ENCODE measurements around the gene MACC1.
"Not testable (repeated sequence)": the region's sequence is repeated elsewhere in the genome, so short reads cannot be mapped to it uniquely, and the experiment has no call there.

The MACC1 gene

DNA sequence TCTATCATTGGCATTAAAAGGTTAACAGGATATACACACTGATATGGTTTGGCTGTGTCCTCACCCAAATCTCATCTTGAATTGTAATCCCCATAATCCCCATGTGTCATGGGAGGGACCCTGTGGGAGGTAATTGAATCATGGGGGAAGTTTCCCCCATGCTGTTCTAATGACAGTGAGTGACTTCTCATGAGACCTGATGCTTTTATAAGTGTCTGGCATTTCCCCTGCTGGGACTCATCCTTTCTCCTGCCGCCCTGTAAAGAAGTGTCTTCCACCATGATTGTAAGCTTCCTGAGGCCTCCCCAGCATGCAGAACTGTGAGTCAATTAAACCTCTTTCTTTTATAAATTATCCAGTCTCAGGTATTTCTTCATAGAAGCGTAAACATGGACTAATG lies 9.4 kb downstream of the MACC1 start:
- DNase-seq (ENCODE audit: low read depth): not testable (repeated sequence)

DNA sequence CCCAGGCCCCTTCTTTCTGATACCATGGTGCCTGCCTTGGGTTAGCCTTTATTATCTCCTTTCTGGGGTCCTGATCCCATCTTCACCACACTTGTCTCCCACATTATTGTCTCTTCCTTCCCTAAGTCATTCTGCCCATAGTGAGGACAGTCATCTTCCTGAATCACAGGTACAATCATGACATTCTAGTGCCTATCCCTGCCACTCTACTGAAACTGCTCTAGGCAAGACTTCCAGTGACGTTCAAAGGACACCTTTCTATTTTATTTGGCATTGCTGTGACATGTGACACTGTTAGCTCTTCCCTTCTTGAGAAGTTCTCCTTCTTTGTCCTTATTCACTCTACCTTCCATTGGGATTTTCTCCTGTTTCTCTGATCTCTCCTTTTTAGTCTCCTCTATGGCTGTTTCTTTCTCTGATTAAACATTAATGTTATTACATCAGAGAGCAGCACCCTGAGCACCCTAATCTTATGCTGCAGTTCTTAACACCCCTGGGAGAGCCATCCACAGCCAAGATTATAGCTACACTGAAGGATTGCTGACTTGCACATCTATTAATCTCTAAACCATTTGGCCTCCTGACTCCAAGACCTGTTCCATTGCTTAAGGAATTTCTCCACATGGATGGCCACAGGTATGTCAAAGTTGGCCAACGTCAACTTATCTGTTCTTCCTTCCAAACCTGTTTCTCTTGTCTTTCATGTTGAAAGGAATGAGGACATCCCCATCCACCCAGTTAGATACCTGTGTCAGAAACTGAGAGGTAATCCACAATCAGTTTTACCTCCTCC lies 10.9 kb downstream of the MACC1 start:
- no peak for DNase-seq (ENCODE audit: low read depth)

DNA sequence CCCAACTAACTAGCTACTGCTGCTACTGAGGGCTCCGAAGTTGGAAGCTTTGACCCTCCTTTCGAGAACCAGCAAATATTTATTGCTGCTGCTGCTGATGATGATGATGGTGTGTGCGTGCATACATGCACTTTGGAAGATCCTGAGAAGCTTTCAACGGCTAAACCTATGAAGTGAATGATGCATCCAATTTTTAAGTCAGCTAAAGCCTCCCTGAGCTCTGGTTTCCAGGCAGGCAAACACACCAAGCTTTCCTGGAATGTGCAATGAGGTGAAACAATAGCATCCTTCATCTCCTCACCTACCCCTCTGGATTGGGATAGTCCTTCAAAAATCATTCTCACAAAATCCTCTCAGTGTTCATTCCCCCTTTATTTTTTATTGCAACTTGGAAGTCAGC lies 13.9 kb downstream of the MACC1 start:
- DNase-seq (ENCODE audit: low read depth): no peak

DNA sequence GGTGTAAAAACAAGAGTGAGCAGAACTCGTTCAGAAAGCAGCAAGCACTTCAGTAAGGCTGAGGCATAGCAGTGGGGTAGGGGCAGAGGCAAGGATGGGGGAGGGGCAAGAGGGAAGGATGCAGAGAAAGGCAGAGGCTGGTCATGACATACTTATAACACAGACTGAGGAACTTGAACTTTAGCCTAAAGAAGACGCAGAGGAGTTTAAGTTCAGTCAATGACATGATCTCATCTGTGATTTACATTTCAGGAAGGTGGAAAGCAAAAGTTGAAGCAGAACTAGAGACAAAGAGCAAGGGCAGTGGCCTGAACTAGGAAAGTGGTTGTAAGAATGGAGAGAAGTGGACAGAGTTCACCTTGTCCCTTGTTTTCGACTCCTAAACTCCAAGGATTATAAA lies 15.8 kb downstream of the MACC1 start:
- no peak for DNase-seq (ENCODE audit: low read depth)

DNA sequence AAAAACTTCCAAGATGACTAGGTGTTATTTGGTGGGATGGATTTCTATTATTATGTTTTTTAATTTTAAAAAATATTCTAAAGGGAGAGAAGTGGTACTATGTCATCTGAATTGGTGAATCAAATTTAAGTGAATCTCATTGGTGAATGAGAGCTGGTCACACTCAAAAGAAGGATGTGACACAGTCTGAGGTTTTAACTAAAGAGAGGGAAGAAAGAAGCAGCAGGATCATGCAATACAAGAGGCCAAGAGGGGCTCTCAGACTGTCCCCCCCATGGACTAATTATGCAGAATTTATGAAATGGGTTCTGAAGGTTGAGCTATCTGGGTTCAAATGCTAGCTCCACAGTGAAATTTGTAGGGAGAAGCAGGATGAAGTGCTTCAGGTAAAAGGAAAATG lies 16.2 kb downstream of the MACC1 start:
- DNase-seq (ENCODE audit: low read depth): no peak

DNA sequence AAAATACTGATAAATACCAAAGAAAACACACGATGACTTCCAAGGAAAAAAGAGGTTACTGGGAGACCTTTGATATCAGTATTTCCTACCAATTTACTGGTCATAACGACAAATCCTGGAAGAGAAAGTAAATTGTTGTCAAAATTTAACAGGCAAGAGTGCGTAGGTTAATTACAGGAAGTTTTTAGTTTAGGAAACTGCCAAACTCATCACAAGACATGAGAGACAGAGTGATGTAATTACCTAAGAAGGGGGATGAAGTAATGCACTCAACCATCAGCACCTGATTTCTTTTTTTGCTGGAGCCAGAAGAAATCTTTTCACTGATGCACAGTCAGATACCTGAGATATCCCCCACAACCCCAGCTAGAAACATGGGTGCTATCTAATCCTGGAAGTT lies 16.8 kb downstream of the MACC1 start:
- DNase-seq (ENCODE audit: low read depth): no peak

DNA sequence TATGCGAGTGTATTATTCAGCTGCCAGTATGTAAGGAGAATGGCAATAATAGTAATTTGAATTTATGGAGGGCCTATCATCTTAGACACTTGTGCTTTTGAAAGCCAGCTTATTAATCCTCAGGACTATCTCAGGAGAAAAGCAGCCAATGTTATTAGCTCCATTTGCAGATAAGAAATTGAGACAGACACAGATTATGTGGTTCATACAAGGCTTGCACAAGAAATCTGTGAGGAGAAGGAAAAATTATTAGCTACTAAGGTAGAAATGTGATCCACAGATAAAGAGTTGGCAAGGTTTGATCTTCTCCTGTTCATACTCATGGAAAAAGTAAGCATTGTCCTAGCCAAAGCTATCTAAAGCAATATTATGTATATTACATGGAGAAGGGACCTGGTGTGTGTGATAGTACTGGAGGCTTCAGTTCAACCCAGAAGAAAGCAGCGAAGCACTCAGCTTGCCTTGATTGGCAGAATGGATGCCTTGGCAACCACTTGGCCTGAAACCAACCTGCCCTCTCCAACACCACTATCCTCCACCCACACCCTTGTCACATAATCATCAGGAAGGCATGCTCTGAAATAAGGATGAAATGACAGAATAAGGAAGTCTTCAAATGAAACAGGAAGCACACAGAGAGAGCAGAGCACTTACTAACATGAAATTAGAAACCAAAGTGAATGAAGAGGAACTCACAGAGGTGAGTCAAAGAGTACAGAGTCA lies 18.0 kb downstream of the MACC1 start:
- no peak for DNase-seq (ENCODE audit: low read depth)

DNA sequence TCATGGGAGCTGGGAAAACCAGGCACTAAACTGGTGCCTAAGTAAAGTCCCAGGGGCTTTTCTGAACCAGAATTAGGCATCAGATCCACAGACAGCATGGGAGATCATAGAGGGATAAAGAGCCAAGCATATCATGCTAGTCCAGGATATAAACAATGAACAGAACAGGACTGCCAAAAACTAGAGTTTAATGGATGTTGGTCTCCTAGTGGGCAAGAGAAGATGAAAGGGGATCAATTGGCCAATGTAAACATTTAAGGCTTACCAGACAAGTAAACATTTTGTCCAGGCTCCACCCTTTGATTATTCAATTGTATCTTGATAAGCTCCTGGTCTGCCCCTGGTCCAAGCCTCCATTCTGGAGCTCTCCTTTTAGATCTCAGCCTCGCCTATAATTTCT lies 18.9 kb downstream of the MACC1 start:
- DNase-seq (ENCODE audit: low read depth): no peak

DNA sequence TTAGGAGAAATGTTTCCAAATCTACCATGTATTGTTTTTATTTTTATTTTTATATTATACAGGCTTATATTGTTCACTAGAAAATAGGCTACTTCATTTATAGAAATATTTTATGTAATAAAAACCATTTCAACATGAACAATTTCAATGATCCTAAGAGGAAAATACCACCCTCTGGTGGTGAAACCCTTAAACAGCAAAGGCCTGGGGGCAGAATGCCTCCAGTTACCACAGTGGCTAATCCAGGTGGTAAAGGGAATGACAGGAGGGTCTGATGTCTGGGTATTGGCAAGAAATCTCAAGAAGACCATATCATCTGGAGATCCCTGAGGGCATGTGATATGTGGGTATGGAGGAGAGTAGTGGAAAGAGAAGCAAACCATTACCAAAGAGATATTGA lies 19.3 kb downstream of the MACC1 start:
- no peak for DNase-seq (ENCODE audit: low read depth)

DNA sequence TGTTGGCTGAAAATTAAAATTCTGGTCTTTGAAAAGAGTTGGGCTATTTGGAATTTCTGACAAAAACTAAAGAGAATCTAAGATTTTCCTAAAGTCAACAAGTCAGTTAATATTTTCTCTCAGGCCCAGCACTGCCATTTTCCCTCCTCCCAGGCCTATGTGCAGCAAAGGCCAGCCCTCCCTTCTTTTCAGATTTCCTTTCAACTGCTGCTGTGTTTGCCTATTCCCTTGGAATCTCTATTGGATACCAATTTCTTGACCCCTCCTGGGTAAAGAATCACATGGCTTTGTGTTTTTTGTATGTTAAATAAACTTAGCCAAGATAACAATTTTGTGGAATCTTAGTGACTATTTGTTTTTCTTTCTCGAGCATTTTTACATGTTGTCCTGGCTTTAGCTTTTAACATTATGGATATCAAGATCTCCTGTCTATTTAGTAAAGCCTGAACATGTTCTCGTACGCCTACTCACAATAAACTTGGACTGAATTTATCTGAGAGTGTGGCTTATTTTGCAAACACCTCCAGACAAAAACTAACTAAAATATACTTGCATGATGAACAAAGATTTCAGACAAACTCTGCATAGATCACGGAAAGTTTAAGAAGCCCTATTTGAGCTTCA lies 19.9 kb downstream of the MACC1 start:
- DNase-seq (ENCODE audit: low read depth): no peak

DNA sequence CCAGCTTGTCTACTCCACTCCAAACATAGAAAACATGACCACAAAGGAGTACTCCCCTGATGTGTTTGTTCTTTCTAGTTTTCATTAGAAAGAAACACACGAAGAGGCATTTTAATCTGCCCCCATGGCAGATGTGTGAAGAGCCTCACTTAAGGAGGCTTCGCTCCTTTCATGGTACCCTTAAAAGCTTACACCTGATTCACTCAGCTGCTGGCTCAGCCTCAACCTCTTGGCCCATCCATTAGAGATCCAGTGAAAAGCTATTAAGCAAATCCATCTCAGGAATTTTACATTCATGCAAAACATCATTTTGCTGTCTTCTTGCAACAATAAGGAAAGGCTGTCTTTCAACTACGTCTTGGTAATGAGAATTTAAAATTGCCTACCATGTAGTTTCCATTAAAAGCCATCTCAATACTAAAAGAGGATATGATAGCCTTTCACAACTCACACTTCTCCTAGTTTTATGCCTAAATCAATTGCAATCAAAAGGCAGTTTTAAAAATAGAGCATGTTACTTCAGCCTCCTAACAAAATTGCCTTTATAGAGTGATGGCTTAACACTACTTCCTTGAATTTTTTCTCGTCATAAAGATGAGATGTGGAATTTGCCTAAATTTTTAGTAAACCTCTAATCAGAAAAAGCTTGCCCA lies 22.7 kb downstream of the MACC1 start:
- DNase-seq (ENCODE audit: low read depth): no peak

DNA sequence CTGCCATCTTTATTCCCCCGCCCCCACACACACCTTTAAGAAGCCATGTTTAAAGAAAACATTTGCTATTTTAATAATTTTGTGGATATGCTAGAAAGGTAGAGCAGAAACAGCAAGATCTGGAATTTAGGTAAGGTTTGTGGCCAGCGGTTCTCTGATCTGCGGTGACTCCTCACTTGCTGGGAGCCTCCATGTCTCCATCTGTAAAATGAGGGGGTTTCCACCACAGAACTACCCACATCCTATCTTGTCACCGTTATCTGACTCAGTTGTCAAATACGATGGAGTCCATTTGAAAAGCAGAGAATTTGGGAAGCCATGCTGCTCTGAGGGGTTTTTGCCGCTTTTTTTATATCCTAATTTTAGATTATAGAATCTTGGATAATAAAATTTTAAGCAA lies 23.3 kb downstream of the MACC1 start:
- DNase-seq (ENCODE audit: low read depth): no peak

DNA sequence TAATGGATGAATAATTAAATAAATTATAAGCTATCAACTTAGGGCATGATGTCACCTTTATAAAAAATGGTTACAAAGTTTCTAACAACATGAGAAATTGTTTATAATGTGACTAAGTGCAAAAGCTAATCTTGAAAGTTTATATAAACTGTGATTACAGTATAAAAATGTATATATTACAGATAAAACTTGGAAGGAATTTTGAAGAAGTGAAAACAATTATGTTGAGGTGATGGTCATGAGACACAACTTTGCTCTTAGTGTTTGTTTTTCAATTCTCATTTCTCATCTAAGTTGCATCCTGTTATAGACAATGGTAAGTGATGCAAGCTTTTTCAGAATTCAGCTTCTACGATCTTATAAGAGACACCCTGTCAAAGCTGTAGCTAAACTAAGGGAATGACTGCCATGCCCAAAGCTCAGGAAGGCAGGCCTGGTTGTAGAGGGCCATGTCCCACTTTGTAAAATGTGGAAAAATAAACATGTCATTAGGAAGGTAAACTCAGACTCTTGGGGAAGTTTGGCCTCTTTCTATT lies 23.9 kb downstream of the MACC1 start:
- no peak for DNase-seq (ENCODE audit: low read depth)

DNA sequence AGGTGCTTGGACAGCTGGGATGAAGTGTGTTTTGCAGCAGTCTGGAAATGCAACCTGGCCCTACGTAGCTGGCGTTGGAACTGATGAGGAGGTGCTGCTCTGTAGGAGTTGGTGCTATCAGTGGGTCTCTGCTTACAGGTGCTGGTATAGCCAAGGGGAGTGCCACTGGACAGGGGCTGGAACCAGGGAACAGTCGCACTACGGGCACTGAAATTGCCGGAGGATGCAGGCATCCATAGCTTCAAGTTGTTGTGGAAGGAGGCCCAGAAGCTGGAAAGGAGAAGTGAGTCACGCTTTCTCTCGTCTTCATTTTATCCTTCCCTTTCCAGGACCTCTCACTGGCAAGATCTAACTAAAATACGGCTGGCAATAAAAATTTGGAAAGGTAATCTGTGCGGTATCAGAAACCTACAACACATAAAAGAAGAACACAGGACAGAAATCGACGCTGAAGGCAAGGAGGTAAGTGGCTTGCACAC lies 25.8 kb downstream of the MACC1 start:
- DNase-seq (ENCODE audit: low read depth): no peak

DNA sequence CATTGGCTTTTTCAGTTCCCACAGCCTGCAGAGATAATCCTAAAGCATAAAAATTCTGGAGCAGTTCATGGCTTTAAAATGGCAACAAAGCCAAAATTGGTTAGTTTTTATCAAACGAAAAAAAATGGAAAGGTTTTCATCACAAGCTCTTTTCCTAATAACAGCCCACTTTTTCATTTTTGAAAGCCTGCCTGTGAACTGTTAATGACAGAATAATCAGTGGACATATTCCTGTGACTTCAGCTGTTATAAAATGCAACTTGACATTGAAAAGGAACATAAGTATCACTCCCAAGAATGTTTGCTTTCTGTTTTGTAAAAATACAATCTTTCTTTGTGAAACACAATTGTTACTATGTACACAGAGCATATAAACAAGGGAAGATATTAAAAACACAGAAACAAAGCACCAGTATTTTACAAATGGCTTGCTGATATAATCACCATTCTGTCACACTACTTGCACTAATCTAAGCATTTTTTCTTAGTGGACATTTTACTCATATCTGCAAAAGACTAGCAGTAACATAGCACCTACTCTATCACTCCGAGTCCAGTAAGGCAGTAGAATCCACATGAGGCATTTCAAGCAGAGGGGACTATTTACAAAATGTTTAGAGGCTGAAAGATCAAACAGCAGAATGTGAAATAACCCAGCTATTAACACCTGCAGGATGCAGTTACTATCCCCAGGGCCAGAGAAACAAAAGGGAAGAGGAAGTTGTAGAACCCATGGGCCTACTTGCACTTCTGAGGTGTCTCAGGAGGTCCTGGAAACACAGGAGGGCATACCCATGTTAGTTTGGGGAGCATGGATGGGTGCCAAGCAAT lies 26.4 kb downstream of the MACC1 start:
- no peak for DNase-seq (ENCODE audit: low read depth)

DNA sequence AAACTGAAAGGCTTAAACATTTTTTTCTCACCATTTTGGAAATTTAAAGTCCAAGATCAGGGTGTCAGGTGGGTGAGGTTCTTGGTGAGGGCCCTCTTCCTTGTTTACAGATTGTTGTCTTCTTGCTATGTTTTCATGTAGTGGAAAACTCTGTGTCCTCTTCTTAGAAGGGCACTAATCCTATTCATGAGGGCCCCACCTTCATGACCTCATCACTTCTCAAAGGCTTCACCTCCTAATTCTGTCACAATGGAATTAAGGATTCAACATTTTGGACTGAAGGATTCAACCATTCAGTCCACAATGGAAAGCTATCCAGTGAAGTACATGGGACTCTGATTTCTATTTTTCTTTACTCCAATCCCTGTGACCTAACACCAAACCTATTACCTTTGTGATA lies 27.3 kb downstream of the MACC1 start:
- DNase-seq (ENCODE audit: low read depth): no peak

DNA sequence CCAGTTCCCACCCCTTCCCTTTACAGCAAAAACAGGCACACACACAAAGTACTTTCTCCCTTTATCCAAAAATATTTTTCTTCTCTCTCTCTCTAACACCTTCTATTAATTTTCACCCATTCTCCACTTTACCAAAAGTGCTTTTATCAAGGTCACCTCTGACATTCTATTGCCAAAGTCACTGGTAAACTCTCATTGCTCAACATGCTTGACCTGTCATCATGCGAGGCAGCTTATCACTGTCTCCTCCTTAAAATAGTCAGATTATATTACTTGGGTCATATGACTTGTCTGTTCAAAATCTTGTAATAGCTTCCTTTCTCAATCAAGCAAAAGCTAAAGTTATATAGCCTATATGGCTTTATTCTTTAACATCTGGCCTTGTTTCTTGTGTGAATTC lies 28.6 kb downstream of the MACC1 start:
- no peak for DNase-seq (ENCODE audit: low read depth)

DNA sequence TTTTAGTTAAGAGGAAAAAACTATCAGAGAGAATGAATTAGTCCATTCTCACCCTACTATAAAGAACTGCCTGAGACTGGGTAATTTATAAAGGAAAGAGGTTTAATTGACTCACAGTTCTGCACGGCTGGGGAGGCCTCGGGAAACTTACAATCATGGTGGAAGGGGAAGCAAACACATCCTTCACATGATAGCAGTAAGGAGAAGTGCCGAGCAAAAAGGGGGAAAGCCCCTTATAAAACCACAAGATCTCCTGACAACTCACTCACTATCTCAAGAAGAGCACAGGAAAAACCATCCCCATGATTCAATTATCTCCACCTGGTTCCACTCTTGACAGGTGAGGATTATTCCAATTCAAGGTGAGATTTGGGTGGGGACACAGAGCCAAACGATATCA lies 29.3 kb downstream of the MACC1 start:
- not testable (repeated sequence) for DNase-seq (ENCODE audit: low read depth)

DNA sequence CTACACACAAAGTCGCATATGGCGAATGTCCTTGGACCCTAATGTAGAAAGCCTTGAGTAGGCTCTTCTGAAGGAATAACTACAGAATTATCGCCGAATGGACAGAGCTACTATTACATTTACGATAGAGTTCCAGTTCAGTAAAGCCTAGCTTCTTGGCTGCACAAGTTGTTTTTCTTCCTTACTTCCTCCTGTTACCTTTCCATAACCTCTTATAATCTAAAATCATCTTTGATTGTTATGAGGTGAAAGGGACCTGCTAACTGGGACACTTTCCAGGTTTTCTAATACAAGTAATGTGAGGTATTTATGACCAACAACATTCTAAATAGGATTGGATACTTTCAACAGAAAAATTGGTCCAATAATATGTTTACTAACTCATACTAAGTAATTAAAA lies 31.2 kb downstream of the MACC1 start:
- DNase-seq (ENCODE audit: low read depth): no peak

DNA sequence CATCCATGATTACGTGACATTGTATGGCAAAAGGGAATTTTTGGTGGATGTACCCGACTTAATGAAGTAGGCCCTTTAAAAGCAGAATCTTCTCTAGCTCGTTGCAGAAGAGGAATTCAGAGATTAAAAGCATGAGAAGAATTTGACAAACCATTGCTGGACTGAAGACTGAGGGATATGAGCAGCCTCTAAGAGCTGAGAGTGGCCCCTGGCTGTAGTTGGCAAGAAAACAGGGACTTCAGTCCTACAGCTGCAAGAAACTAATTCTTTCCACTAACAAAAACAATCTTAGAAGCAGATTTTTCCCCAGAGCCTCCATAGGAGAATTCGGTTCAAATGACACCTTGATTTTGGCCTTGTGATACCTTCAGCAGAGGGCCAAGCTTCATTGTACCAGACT lies 34.1 kb downstream of the MACC1 start:
- DNase-seq (ENCODE audit: low read depth): no peak

DNA sequence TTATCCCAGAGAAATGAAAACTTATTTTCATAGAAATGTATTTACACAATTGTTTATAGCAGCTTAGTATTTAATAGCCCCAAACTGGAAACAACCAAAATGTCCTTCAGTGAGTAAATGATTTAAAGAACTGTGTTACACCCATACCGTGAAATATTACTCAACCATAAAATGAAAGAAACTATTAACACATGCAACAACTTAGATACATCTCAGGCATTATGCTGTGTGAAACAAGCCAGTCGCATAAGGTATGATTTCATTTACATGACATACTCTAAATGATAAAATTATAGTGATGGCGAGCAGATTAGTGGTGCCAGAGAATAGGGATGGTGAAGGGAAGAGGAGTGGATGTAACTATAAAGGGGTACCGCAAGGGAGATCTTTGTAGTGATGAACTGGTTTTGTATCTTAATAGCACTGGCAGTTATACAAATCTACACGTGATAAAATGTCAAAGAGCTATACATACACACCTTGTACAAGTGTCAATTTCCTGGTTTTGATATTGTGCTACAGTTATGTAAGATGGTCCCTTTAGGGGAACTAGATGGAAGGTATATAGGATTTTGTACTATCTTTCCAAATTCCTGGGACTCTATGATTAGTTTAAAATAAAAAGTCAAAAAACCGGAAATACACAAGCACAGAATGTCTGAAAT lies 40.5 kb downstream of the MACC1 start:
- no peak for DNase-seq (ENCODE audit: low read depth)

Measured in stimulated activated CD4-positive, alpha-beta T cell treated with anti-CD3 and anti-CD28 coated beads, Interleukin-2, amount 100 ng/mL, for 4 hours (primary cell).